NCI-H524 treated with DMSO at 0.1 percent for 48 hours (cell line): ENCODE results near the gene GHITM.
"Not testable (repeated sequence)": the region's sequence is repeated elsewhere in the genome, so short reads cannot be mapped to it uniquely, and the experiment has no call there.

Source experiments
- DNase-seq: peaks from one replicate; lab custom pipeline; 2025; lab: John Stamatoyannopoulos, UW

Gene GHITM

DNA sequence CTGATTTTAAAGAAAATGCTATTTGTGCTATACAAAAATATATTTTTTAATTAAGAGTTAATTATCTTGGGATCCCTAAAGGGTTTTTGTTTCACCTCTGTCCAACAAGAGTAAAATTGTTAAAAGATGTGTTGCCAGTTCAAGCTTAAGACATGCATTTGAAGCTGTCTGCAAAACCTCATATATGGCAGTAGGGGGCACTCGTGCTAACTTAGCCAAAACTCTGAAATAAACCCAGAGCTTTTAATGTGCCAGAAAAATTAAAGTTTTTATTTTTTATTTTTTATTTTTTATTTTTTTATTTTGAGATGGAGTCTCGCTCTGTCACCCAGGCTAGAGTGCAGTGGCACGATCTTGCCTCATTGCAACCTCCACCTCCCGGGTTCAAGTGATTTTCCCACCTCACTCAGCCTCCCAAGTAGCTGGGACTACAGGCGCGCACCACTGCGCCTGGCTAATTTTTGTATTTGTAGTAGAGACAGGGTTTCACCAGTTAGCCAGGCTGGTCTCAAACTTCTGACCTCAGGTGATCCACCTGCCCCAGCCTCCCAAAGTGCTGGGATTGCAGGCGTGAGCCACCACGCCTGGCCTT lies 8.8 kb downstream of the GHITM start:
- DNase-seq, result not testable (repeated sequence)

DNA sequence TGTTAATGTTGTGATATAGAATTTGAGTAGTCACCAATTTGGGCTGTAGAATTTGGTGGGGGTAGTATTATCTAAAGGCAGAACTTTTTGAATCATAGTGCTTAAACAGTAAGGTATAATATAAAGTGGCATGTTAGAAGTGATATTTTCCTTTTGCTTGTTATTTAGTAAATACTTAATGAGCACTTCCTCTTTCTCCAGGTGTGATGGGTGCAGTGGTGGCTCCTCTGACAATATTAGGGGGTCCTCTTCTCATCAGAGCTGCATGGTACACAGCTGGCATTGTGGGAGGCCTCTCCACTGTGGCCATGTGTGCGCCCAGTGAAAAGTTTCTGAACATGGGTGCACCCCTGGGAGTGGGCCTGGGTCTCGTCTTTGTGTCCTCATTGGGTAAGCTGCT lies 10.5 kb downstream of the GHITM start:
- no peak for DNase-seq

DNA sequence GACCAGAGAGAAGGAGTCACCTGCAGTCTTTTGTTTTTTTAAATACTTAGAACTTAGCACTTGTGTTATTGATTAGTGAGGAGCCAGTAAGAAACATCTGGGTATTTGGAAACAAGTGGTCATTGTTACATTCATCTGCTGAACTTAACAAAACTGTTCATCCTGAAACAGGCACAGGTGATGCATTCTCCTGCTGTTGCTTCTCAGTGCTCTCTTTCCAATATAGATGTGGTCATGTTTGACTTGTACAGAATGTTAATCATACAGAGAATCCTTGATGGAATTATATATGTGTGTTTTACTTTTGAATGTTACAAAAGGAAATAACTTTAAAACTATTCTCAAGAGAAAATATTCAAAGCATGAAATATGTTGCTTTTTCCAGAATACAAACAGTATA lies 13.5 kb downstream of the GHITM start:
- DNase-seq, result no peak

DNA sequence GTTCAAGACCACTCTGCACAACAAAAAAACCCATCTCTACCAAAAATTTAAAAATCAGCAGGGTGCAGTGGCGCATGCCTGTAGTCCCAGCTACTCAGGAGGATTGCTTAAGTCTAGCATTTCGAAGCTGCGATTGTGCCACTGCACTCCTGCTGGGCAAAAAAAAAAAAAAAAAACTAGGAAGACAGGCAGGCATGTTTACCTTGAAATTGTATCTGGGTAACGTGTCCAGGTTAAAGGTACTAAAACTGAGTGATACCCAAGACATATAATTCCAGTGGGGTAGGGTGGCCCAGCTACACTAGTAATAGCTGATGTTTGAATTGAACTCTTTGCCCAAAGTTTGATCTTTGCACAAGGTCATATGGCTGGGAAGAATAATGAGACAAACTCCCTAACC lies 16.2 kb downstream of the GHITM start:
- no peak for DNase-seq

DNA sequence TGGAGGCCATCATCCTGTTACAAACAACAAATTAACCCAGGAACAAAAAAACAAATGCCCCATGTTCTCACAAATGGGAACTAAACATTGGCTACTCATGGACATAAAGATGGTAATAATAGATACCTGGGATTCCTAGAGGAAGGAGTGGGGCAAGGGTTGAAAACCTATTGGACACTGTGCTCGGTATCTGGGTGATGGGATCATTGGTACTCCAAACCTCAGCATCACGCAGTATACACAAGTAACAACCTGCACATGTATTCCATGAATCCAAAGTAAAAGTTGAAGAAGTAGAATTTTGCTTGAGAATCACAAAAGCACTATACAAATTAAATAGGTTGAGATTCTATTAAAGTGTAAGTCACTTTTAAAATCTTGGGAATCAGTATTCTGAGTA lies 16.7 kb downstream of the GHITM start:
- no peak for DNase-seq

DNA sequence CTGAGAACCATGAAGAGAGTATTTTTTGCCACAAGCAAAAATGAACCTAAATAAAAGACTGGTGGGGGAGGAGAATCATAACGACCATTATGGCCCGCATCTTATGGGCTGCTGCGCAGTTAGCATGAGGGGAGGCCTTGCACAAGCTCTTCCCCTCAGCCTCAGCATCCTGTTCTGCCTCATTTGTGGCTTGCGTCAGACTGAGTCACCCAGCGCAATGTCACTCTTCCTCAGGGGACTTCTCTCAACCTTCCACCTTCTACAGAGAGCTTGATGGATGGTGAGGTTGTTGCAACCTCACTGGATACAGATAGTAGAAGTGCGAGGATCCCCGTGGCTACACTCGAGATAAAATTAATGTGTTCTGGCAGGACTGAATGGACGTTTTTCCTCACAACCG lies 17.5 kb downstream of the GHITM start:
- DNase-seq, result no peak

DNA sequence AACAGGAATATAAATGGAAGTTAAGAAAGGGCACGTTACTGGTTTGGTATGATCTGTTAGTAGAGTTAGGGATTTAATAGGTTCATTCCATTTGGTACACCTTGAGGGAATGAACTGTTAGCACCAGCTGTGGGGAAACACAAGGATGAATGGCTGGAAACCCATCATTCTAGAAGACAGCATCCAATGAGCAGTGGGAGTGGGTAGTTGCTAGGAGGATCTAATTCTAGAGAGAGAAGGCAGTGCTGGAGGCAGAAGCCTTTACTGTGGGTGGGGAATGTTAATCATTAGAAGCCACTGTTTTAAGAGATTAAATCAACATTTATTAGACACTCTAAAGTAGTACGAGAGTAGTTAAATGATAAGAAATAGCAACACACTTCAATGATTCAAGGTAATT lies 18.8 kb downstream of the GHITM start:
- no peak for DNase-seq

DNA sequence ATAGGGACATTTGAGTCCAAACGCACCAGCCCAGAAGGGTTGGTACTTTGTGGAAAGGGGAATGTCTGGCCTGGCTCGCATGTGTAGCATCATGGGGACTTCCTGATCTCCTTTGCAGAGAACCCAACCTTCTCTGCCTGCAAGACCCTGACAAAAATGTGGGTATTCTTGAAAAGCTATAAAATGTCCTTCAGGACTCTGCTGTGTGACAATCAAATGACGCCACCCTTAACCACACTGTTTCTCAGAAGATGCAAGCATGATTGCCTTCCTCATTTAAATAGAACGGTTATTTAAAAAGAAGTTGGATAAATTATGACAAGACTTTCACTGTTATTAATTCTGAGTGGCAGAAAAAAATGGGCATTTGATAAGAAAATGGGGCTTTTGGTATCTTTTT lies 19.2 kb downstream of the GHITM start:
- DNase-seq, result no peak

DNA sequence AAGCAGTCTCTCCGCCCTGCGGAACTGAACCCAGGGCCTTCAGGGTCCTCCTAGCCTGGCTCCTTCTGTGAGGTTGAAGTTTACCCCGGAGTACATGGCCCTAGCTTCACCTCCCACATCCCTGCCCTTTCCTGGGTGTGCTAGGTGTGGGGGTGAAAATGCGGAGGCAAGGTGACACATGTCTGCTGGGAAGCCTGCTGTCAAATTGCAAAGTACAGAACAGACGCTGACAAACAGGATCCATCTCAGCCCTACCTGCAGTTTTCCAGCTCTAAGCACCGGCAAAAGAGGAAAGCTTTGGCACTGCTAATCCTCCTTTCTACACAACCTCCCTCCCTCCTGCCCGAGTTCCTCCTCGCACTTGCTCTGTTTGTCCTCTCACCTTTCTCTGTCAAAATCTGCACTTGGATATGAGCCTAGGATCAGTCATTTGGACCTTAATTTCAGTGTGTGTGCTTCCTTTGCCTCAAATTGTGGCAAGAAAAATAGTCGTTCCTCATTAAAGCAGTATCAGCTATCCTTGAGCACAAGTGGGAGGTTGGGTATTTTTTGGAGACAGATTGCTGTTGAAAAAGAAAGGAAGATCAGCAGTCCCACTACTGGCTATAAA lies 19.9 kb downstream of the GHITM start:
- DNase-seq, result no peak

DNA sequence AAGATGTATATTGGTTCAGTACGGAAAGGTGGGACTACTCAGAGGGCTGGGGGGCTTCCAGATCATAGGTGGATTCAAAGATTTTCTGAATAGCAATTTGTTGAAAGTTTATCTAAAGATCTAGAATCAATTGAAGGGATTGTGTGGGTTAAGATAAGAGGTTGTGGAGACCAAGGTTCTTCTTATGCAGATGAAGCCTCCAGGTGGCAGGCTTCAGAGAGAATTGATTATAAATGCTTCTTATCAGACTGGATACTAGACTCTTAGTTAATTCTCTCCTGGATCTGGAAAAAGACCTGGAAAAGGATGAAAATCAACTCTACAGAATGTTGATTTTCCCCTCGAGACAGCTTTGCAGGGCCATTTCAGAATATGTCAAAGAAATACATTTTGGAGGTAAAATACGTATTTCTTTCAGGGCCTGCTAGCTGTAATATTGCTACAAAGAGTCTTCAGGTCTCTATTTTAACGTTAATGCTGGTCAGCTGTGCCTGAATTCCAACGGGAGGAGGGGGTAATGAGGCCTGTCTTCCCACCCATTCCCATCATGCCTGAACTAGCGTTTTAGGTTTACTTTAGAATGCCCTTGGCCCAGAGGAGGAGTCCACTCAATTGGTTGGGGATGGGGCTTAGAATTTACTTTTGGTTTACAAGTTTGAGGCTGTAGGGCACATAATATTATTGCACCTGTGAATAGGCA lies 21.5 kb downstream of the GHITM start:
- DNase-seq, result no peak

DNA sequence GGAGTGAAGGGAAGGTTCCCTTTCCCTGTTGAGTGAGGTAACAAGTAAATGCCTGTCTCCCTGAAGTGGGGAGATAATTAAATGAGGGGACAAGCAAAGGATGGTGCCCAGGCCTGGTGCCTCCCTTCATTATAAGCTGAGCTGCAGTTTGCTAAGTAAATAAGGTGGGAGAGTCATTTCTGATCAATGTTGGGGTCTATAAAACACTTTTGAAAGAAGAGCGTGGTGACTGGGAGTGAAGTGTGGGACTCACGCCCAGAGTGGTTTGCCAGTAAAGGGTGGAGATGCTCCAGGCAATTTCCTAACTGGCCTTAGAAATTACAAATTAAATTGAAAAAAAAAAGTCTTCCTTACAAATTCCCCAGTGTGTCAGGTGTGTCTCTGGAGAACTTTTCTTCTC lies 24.7 kb downstream of the GHITM start:
- DNase-seq, result no peak

DNA sequence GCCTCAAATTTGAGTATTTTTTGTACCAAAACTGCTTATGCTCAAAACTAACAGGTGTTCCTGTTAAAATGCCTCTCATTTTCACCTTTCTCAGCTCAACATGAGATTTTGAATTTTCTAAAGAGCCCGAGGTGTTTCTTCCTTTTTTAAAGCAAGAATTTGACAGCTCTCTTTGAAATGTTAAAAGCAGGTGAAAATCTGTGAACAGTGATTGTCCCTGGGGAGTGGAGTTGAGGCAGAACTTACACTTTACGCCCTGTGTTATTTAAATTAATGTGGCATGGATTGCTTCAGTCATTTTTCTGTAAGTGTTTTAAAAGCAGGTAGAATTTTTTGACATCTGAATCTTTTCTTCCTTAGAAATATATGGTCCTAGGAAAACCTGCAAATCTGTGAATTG lies 25.1 kb downstream of the GHITM start:
- no peak for DNase-seq

DNA sequence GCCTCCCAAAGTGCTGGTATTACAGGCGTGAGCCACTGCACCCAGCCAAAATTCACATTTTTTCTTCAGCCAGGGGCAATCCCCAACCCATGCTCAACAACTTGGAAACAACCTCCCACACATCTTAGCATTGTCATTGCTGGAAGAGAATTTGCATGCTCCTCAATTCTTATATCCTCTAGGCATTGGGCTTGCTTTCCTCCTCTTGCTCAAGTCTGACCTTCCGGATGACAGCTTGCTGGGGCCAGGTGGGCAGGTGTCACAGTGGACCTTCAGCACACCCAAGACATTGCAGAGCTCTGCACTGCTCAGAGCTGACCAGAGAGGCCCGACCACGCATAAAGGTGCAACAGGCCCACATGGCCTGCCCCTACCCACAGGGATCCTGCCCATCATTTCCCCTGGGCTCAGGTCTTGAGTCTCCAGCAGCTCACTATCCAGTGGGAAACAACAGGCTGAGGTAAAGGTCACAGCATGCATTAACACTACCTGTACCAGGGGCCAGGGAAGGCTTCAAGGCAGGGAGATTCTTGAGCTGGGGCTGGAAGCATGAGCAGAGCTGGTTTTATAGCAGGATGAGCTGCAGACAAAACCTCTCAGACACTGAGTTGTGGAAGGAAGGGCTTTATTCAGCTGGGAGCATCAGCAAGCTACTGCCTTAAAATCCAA lies 27.4 kb downstream of the GHITM start:
- DNase-seq, result no peak

DNA sequence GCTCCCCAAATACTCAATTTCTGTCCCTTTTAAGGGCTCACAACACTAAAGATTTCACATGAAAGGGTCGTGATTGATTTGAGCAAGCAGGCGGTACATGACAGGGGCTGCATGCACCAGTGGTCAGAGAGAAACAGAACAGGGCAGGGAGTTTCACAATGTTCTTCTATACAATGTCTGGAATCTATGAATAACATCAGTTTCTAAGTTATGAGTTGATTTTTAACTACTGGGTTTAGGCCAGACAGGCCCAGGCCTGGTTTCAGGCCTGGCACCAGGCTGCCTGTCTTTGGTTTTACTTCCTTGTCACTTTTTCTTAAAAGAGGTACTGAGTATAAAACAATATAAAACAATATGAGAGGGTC lies 28.0 kb downstream of the GHITM start:
- DNase-seq, result not testable (repeated sequence)

DNA sequence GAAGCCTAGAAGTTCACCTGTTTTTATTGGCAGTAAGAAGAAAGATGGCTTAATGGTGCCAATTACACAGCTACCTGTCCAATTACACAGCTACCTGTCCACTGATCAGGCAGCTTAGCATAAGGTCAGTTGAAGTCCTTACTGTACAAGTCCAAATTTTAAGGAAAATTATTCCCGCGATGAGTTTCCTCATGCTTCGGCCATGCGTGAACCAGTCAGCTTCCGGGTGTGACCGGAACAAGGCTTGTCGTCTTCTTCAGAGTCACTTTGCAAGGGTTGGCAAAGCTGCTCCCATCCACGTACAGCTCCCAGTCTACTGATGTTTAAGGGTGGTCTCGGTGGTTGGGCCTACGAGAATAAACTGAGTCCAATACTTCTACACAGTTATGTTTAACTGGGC lies 29.1 kb downstream of the GHITM start:
- not testable (repeated sequence) for DNase-seq

DNA sequence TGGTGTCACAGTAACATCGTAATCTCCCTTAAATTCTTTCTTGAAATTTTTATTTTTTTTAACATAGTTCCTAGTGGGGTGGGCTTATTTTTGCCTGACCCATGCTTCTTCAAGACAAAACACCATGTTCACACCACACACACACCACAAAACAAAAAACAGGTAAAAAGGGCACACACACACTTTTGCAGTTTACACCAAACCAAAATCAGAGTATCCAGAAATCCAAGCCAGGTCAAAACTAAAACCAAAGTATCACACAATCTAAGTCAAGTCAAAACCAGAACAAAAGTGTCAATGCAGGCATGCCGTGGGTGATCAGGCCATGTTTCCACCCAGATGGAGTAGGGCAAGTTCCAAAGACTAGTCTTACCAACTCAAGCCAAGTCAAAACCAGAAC lies 31.9 kb downstream of the GHITM start:
- not testable (repeated sequence) for DNase-seq

DNA sequence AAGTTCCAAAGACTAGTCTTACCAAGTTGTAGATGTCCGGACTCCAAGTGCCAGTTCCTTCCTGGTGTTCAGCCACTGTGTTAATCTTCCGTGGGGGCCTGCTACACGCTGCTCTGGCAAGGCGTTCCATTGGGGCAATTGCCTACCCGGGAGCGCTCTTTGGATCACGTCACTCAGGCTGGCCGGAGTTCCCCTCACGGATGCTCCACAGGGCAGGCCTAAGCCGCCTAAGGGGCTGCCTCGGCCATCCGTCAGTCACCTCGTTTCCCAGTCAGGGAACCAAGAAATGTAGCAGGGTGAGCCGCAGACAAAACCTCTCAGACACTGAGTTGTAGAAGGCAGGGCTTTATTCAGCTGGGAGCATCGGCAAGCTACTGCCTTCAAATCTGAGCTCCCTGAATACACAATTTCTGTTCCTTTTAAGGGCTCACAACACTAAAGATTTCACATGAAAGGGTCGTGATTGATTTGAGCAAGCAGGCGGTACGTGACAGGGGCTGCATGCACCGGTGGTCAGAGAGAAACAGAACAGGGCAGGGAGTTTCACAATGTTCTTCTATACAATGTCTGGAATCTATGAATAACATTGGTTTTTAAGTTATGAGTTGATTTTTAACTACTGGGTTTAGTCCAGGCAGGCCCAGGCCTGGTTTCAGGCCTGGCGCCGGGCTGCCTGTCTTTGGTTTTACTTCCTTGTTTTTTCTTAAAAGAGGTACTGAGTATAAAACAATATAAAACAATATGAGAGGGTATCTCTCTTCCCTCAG lies 32.6 kb downstream of the GHITM start:
- DNase-seq, result not testable (repeated sequence)

DNA sequence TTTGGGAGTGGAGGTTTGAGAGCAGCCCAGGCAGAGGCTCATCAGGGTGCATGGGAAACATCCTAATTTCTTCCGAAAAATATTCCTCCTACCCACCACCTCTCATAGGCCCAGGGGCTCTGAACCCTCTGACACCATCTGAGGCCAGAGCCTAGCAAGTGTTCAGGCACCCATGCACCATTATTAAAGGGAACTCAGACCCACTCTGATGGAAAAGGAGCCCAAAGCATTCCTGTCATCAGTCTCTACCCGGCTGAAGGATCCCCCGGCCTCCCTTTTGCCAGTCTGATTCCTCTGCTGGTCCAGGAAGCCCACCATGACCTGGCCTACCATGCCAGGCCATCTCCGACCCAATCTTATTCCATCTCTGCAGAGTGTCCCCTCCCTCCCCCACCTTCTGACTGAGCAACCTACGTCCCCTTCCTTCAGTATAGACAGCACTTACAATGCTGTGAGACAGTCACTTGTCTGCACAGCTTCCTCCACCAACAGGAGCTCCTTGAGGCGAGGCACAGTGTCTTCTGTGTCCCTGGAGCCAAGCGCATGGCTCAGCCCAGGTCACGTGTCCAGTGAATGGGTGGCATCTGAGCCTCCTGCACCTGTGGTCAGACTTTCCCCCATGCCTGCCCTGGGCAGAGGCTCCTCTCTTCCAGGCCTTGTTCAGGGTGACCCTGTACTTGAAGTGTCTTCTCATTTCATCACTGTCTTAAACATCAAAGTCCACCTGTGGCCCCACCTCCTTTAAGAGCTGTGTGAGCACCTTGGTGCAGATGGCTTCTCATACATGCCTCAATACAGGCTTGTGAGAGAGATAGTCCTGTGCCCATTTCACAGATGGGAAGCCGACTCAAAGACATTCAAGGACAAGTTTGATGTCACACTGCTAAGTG lies 33.4 kb downstream of the GHITM start:
- DNase-seq, result no peak

DNA sequence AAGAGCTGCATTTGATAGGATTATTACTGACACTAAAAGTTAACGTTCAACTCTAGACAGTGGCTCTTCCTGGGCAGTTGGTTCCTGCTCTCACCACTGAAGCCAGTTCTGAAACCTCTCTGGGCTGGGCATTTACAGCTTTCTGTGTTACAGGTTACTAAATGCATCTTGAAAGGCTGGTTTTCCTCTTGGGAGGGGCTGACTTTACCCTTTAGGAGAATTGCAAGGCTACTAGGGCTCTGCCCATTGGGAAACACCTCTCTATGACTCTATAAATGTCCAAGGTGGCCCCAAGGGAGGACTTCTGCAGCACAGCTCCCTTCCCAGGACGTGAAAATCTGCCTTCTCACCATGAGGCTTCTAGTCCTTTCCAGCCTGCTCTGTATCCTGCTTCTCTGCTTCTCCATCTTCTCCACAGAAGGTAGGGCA lies 34.2 kb downstream of the GHITM start, which contains the start of gene GPR15LG:
Gene GPR15LG (plus strand): TSS at position 301 of the 429 bp plus-strand sequence. CDS start 51 bp downstream, at position 352.
- DNase-seq, result no peak

DNA sequence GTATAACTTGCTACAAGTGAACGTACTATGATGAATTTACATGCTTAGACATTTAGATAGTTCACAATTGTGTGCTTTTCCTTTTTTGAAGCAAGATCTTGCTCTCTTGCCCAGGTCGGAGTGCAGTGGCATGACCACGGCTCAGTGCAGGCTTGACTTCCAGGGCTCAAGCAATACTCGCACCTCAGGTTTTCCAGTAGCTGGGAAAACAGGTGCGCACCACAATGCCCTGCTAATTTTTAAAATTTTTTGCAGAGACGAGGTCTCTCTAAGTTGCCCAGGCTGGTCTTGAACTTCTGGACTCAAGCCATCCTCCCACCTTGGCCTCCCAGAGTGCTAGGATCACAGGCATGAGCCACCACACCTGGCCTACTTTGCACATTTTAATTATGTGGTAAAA lies 36.1 kb downstream of the GHITM start:
- no peak for DNase-seq

DNA sequence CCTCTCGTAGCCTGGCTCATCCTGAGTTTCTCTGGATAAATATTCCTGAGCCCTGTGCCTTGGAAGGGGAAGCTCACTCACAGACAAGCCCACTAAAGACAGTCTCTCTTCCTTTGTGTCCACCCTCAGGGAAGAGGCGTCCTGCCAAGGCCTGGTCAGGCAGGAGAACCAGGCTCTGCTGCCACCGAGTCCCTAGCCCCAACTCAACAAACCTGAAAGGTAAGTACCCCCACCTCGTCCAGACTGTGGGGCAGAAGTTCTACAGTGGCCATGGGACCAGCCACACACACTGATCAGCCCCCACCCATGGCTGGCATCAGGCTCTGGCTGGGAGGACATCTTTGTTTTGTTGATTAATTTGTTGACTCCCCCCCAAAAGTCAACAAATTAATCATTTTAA lies 37.0 kb downstream of the GHITM start:
- DNase-seq, result no peak
